Fibroblast of mammary gland (primary cell): ENCODE data around the gene MAGI1.

Source experiments
- DNase-seq: peaks from one replicate; pipeline ENCODE4 v3.0.0-alpha.2; 2010; ENCODE audit warnings: low read depth
- H3K4me3 ChIP-seq: 2 replicates; pipeline ENCODE4 v1.5.1; 2011; ENCODE audit warnings: low read depth, mild to moderate bottlenecking, low read length, moderate library complexity; ENCODE audit not compliant: control insufficient read depth
- TF ChIP-seq, protein P1 (sequence below): conservative IDR thresholded peaks from 2 replicates; pipeline ENCODE4 v1.5.1; 2011; ENCODE audit warnings: low read depth, low read length, inconsistent platforms; ENCODE audit not compliant: control insufficient read depth, insufficient read depth

The MAGI1 gene

DNA sequence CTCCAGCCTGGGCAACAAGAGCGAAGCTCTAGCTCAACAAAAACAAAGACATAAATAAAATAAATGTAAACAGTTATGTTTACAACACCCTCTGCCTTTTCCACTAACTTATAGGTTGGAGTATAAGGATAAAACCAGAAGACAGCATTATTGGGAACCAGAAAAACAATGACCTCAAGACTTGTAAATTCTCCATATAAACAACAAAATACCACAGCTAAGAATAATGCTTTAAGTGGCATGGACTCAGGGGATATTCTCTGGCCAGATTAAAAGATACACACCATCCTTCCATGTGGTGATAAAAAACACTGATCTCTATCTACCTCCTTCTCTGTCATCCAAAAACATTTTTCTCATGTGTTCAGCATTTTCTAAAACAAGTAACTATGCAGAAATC, 500.6 kb downstream of the MAGI1 start:
- TF ChIP-seq, protein P1, sequence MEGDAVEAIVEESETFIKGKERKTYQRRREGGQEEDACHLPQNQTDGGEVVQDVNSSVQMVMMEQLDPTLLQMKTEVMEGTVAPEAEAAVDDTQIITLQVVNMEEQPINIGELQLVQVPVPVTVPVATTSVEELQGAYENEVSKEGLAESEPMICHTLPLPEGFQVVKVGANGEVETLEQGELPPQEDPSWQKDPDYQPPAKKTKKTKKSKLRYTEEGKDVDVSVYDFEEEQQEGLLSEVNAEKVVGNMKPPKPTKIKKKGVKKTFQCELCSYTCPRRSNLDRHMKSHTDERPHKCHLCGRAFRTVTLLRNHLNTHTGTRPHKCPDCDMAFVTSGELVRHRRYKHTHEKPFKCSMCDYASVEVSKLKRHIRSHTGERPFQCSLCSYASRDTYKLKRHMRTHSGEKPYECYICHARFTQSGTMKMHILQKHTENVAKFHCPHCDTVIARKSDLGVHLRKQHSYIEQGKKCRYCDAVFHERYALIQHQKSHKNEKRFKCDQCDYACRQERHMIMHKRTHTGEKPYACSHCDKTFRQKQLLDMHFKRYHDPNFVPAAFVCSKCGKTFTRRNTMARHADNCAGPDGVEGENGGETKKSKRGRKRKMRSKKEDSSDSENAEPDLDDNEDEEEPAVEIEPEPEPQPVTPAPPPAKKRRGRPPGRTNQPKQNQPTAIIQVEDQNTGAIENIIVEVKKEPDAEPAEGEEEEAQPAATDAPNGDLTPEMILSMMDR = no peak
- no peak overlapping the region for H3K4me3 ChIP-seq
- DNase-seq = no peak

DNA sequence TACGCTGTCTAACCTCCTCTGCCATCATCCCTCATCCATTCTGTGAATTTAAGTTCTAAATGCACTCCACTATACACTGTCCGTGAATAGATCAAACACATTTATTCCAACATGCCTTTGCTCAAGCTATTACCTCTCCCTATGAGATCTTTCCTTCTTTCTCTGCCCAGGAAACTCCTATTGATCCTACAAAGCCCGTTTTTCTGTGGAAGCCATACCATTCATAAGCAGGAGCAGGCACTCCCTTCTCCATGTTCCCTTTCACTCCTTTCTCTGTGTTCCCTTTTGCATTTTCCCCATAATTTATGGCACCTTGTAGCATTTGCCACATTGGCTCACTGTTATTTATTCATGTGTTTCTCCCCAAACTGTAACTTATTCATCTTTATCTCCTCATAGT, 501.6 kb downstream of the MAGI1 start:
- H3K4me3 ChIP-seq = no peak overlapping the region
- TF ChIP-seq, protein P1 = no peak
- no peak for DNase-seq

DNA sequence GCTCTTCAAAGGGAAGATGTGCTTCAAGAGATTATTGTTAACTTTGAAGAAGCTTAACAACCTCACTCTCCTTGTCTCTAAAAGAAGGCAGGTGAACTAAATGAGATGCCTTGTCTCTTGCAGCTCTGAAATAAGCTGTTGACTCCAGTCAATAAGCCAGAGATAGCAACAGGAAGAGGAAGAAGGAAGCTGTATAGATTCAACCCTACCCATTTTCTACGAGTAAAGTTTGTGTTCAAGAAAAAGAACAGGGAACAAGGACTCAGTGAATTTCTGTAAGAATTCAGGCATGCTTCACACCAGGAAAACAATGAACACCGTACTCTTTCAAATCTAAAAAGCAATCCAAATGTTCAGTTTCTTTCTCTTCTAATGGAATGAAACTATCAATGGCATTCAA, 503.5 kb downstream of the MAGI1 start:
- no peak for DNase-seq
- H3K4me3 ChIP-seq = no peak overlapping the region
- TF ChIP-seq, protein P1 = no peak

DNA sequence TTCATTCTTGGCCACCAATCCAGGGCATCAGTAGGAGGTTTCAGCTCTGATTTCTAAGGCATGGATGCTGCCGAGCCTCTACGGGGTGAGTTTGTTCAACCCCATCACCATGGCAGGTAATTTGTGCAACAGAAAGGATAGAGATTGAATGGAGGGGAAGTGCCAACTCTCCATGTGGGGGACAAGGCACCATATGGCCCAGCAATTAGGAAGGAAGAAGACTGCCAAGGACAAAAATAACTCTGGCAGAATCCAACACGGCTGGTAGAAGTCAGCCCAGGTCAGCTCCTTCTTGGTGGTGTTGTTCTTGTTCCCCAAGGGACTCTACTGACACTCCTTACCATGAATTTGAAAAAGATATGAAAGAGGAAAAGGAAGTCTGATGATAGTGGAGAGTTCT, 503.9 kb downstream of the MAGI1 start:
- no peak overlapping the region for H3K4me3 ChIP-seq
- TF ChIP-seq, protein P1 = no peak
- DNase-seq = no peak

DNA sequence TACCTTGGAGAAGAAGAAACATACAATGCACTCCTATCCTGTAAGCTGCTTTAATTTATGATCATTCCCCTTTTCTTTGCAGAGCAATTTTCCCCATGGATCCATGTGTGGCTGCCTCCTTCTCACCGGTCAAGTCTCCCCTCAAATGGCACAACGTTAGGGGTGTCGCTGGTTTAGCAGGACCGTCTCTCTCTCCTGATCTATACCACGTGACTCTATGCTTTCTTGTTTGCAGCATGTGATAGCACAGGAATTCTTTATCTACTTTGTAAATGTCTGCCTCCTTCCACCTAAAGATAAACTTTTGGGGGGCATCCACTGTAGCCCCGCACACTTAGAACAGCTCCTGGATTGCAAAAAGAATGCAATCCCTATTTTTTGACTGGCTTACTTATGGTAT, 506.0 kb downstream of the MAGI1 start:
- TF ChIP-seq, protein P1 = no peak
- H3K4me3 ChIP-seq = no peak overlapping the region

DNA sequence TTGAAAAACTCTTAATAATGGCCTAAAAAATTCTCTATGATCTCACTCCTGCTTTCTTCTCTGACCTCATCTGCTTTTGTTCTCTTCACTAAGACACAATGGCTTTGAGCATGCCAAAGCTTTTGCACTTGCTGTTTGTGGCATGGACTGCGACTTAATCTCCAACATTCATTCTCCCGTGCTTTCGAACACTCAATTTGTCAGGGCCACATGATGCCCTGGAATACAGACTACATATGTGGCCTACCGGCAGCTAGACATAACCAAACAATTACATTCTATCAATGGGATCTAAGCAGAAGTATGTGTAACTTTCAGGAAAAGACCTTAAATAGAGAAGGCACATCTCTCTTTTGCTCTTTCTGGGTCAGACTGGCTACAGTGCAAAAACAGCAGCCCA, 506.5 kb downstream of the MAGI1 start:
- DNase-seq = no peak
- no peak overlapping the region for H3K4me3 ChIP-seq
- TF ChIP-seq, protein P1 = no peak

More for the DNA sequence above, 506.0 kb downstream of the MAGI1 start:
- no peak for DNase-seq

DNA sequence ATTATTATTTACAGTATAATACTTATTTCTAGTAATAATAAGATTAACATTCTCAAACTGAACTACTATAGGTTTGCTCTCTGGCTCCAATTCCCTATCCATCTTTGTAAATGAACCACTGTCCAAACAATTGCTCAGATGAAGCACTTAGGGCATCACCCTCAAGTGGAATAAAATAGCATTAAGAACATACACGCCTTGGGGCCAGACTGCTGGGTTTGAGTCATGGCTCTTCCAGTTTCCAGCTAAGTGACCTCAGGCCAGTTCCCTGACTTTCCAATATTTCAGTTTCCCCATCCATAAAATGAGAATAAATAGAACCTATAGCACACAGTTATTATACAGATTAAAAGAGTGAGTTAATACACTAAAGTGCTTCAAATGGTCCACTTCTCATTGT, 507.2 kb downstream of the MAGI1 start:
- DNase-seq = no peak

More for the DNA sequence above, 507.2 kb downstream of the MAGI1 start:
- TF ChIP-seq, protein P1 = no peak
- no peak overlapping the region for H3K4me3 ChIP-seq
